Left colon (tissue), 2 donors: ENCODE measurements around the gene POLA1. TPM values are rescaled to one million over a fixed set of nuclear protein-coding genes. Genes with fewer than 3 reads are reported as not detected.
"Not testable (repeated sequence)": the region's sequence is repeated elsewhere in the genome, so short reads cannot be mapped to it uniquely, and the experiment has no call there.

Experiments
- ATAC-seq: fragments of 200-7000 bp; cut with Tn5 transposase; one replicate; pipeline ENCODE4 v1.9.1; 2020; ENCODE audit warnings: mild to moderate bottlenecking, moderate library complexity
- DNase-seq, 2 donors: peaks; one replicate each; pipeline ENCODE4 v3.0.0-alpha.2; 2020
- intact Hi-C, 2 donors: fragments of 100-400 bp; cut with DNase I in 1 of 2; cut with micrococcal nuclease in 1 of 2; formaldehyde crosslinking; loops; one replicate each; pipeline versions ENCODE4 v1.11.2 to v1.14.0; 2022; cut with DNase I, micrococcal nuclease
- total RNA-seq, 2 donors: library from RNA; stranded (reverse); fragmentation: NEBNext Ultra II Directional; extraction: Animal tissue kit (Norgen Biotek cat#: 25700); gene quantifications; one replicate each; pipeline ENCODE4 v1.2.1, GENCODE V29; 2021
- donor health status: DM: no; HTN: no; CAD: no.
- donor health status: DM: yes; HTN: yes; CAD: no.

Gene POLA1
- total RNA-seq, 2 donors from 2014 or later, result 6.4 to 7.9 TPM

DNA sequence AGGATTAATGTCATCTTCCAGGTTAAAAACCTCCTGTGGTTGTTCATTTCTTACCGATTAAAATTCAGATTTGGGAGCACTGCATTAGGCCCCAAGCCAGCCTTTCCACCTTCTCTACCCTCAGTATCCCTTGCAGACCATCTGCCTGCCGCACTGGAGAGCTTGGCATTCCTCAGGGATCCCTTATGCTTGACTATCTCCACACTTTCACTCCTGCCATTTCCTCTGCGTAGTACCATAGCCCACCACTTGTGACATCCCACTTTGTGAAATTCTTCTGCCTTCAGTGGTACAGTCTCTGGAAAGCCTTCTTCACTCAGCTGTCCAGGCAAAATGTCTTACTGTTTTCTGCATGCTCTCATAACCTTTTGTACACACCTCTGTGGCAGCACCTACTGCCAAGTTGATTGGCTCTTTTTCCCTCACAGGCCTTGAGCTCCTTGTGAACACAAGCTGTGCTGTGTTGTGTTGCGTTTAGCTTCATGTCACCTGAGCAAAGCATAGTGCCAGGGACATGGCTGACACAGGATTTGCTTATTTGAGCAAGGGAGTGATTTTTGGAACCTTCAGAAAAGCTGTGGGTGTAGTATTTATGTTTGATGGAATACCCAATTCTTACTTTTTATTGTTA is 165.6 kb downstream of the POLA1 start:
- intact Hi-C loops, result no loop called here
- DNase-seq, result no peak
- no peak for ATAC-seq

DNA sequence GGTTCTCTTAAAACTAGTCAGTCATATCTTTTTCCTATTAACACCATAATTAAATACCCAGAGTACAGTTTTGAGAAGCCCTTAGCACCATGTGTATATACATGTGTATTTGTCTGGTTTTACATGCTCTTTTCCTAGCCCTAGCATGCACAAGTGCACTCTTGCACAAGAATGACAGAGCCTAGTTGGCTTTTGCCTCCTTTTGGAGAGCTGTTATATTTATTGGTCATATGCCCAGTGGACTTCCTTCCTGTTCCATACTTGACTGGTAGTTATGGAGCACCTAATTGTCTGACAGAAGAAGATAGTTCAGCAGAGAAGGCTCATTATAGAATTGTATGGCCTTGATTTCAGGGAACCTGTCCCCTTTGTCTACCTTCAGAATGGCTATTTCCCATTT is 166.4 kb downstream of the POLA1 start:
- DNase-seq, result no peak
- intact Hi-C loops, result no loop called here

DNA sequence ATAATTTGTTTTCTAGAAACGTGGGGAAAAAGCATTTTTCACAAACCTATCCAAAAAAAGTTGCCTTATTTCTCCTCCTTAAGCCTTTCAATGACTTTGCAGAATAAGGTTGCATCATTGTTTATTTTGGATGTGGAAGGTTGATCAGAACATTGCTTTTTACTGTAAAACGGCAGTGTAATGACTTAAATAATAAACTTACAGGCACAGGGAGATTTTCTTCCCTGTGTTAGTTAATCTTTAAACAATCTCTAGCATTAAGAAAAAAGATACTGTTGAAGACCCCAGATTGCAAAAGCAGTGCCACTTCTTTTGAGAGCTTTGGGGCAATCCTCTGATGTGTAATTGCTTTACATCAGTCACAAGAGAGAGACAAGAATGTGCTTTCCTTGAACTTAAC is 168.6 kb downstream of the POLA1 start:
- ATAC-seq (no peak), DNase-seq (no peak)
- intact Hi-C loops, result no loop called here

More for the DNA sequence above, 166.4 kb downstream of the POLA1 start:
- ATAC-seq, result no peak

DNA sequence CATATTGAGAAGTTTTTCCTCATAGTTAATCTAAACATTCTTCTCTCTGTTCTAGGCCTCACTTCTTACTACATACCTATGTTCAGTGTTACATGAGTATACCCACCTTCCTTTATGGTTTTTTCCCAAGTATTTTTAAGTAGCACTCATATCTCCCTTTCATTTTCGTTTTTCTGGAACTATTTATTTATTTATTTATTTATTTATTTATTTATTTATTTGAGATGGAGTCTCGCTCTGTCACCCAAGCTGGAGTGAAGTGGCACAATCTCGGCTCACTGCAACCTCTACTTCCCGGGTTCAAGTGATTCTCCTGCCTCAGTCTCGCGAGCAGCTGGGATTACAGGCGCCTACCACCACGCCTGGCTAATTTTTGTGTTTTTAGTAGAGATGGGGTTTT is 170.1 kb downstream of the POLA1 start:
- DNase-seq, intact Hi-C loops, ATAC-seq: not testable (repeated sequence)

DNA sequence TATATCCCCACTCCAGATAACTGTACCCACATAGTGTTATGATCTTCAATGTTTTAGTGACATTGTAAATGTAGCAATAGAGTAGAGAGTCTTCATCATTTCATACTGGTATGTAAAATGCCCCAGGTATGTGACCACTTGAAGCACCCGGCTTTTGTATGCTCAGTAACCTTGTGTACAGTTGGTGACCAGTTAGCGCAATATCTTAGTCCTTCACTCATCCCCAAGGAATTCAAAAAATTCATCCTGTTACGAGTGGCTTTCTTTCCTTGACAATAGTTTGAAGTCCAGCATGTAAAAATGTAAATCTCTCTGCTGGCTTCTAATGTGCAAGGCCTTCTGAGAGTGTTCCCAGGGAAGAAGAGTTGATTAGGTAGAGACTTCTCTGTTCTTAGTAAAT is 176.4 kb downstream of the POLA1 start:
- DNase-seq (no peak), ATAC-seq (no peak)
- intact Hi-C loops, result no loop called here

DNA sequence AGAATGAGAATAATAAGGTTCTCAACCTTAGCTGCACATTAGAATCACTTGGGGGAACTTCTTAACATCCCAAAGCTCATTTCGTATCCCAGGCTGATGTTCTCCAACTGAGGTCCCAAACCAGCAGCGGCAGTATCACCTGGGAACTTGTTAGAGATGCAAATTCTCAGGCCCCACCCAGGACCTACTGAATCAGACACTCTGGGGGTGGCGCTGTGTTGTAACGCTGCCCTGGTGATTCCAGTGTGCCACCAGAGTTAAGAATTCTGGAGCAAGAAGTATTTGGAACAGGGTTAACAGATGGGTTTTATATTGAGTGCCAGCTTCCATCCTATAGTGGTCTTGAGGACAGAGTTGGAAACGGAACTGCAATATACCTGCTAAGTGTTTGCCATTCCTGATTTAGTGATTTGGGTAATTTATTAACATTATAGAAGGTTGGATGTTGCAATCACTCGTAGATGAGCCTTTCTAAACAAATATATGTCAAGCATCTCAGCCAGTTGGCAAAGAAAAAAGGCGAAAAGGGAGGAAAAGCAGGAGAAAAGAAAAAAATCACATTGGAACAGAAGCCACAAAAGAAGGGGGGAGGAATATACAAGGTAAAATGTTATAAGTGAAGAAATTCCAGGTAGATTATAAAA is 181.0 kb downstream of the POLA1 start:
- ATAC-seq (no peak), DNase-seq (no peak)
- intact Hi-C loops, result no loop called here

DNA sequence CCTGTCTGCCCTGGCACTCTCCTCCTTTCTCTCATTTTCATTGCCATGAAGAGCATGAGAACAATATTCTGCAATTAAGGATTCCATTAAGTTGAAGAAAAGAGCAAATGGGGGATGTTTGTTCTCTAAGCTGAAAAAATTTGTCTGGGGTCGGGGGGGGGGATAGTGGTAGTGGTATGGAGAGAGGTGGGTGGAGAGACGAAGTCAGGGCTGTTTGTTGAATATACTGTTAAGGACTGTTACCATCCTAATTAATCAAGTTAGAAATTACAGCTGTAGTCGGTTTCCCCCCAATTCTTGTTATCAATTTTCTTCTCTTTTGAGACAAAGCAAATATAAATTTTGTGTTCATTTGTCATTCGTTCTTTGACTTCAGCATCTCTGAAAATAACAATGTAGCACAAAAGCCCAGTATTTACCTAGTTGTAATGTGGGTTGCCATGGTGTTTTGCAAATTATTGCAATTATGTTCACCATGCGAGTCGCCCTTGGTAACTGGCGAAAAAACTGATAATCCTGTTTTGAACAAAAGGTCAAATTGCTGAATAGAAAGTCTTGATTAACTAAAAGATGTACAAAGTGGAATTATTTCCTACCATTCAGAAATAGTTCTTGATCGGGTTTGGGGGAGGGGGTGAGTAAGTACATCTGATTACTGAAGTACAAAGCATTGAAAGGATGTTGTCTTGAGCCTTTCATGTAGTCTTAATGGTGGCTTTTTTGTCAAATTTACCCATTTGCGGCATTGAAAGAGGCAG is 183.0 kb downstream of the POLA1 start:
- intact Hi-C loops, result no loop called here
- ATAC-seq, result no peak
- no peak for DNase-seq

DNA sequence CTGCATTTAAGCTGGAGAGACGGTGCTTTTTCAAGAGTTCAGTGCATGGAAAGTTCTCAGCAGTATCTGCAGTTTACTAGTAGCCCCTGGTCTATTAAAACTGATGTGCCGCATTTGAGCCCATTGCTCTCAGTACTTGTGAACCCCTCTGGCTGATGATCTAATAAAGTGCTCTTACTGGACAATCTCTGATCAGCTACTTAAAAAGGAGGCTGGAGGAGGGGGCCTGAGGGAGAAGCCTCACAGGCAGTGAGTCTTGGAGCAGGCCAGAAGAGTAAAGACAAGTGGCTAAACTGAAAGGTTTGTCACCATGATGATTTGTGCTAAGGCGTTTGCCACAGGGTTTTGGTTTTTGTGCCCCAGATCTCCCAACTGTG is 183.6 kb downstream of the POLA1 start:
- intact Hi-C loops, result no loop called here

DNA sequence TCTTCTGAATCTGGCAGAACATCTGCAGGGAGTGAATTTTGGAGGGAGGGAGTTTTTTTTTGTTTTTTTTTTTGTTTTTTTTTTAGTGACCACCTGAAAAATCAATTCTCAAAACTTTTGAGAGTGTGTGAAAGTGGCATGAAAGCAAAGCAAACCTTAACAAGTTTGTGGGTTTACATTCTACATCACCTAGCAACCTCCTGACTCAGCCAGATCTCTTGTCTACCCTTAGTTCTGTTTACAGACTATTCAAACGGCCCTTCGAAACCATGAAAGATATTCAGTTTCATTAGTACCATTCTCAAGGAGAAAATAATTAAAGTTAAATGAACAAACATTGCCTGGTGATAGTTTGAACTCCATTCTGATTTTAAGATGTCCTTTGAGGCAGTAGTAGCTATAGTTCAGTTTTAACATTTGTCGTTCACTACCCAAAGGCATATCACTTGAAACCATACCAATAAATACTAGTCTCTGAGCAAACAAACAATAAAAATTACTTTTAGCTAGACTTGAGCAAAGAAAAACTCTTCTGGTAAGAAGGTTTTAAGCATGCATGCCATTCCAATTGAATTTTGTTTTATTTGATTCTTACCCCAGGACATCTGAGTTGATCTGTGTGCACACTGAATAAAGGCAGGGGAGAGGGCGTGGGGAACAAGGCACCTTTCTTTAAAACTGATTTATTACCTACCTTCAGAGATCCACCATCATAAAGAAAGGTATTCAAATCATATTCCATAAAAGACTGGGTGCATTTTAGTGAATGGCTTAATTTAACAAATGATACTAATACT is 184.3 kb downstream of the POLA1 start:
- DNase-seq (no peak), ATAC-seq (no peak)
- intact Hi-C loops, result no loop called here

More for the DNA sequence above, 183.6 kb downstream of the POLA1 start:
- DNase-seq (no peak), ATAC-seq (no peak)

DNA sequence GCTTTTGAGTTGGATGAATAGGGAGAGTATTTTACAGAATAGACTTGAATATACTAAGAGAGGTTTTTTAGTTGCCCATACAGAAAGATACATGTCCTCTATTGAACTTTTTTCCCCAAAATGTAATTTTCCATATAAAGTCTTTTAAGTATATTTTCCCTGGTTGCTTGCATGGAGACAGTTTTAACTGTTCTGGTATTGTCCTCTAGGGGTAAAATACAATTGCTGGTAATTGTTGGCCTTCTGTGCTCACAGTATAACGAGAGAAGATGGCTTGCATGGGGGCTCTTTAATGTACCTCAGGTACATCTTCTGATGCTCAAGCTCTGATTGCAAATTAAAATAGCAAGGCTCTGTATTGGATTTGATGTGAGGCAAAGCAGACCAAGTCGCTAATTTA is 186.0 kb downstream of the POLA1 start:
- no peak for ATAC-seq
- intact Hi-C loops, result no loop called here
- DNase-seq, result no peak

DNA sequence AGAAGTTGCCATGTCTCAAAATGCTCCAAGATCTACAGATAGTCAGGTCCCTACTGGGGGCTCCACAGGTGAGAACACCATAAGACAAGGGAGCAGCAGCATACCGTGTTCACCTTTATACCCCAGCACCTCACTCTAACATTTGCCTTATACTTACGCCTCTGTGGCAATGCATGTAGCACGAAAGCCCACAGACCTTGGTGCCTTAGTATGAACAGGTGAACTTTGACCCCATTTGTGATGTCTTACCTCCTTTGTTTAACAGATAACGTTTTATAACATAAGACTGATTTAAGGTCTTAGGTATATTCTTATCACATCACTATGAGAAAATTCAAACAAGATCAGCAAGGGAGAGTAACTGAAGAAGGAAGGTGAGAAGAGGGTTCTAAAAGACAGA is 193.2 kb downstream of the POLA1 start:
- intact Hi-C loops, result no loop called here
- DNase-seq (no peak), ATAC-seq (no peak)

DNA sequence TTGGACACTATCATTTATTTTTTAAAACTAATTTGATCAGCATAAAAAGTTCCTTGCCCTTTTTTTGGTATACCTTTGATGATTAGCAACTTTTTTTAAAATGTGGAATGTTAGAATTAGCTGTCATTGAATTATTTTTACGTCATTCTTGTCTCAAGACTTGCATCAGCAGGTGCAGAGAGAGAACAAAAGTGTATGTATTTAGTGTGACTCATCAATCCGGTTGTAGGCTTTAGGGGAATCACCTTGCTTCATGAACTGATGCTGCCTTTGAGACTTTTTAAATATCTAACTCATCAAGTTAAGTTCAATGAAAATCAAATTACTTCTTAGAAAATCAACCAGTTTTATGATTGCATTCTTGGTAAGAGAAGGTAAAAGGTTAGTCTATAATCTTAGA is 197.0 kb downstream of the POLA1 start:
- DNase-seq, result no peak
- ATAC-seq, result no peak
- intact Hi-C loops, result no loop called here

DNA sequence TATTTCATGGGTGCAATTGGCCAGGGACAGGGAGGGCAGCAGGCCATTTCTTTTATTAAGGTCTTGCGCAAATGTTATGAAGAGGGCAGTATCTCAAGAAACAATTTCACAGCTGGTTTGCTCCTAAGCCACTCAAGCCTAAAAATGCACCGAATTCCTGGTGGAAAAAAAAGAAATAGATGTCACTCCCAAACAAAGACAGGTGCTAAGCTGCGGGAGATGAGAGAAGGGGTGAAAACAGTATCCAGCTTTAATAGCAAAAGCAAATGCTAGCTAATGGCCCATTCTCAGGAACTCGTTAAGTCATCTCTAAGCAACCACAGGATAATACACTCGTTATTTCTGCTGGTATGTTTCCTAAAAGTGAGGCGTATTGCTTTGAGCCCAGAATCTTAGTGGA is 205.7 kb downstream of the POLA1 start:
- intact Hi-C loops, result no loop called here

DNA sequence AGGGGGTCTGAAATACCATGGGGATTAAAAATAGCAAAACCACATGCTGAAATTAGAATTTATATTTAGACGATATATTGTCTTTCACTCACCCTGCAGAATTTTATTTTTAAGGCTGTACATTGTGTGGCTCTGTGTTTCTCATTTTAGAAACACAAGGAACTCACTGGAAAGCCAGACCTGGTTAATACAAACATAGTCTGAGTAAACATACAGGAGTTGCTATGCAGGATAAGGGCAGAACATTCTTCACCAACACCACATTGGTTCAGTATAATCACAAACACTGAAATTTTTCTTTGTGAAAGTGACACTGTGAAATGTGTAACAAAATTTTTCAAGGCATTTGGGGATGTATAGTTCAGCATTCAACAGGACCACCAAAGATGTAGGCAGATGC is 206.5 kb downstream of the POLA1 start:
- intact Hi-C loops, result no loop called here
- DNase-seq (no peak), ATAC-seq (no peak)

More for the DNA sequence above, 205.7 kb downstream of the POLA1 start:
- no peak for DNase-seq
- ATAC-seq, result no peak

DNA sequence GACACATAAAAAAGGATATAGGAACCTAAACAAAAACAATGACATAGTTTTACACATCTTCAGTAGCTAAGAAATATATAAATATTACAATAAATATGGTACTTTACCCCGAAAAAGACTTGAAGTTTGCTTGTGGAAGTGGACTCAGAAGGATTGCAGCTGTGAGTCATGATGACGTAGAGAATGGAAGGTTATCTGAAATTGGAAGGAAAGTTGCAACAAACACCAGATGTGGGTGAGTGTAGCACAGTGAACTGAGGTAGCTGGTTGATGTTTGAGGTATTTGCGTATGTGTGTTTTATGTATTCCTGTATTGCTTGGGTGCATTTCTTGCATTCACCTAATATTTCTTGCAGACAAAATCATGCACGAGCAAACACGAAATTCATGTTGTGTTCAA is 209.1 kb downstream of the POLA1 start:
- ATAC-seq (no peak), DNase-seq (no peak)
- intact Hi-C loops, result no loop called here

DNA sequence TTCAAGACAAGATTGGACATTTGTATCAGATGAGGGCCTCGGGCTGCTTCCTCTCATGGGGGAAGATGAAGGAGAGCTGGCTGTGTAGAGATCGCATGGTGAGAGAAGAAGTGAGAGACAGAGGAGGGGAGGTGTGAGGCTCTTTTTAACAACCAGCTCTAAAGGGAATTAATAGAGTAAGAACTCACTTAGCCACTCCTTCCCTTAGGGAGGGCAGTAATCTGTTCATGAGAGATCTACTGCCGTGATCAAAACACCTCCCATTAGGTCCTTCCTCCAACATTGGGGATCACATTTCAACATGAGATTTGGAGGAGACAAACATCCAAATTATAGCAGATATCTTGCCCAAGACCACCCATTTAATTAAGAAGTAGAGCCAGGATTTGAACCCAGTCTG is 225.0 kb downstream of the POLA1 start:
- no peak for DNase-seq
- intact Hi-C loops, result no loop called here
- no peak for ATAC-seq

DNA sequence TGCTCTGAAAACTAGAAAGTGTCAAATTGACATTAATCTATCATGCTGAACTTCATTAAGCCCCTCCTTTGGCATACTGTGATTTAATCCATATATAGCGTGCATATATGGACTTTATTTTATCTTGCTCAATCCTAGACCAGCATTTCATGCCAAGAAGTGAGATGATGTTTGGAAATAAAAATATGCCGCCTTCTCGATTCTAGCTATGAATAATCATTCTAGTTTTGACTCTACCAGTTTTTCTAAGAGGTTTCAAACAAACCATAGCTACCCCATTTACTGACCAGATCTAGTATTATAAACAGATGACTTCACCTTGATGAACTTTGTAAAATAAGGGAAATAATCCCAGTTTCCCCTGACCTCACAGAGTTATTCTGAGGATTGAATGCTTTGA is 227.1 kb downstream of the POLA1 start:
- DNase-seq, result no peak
- intact Hi-C loops, result no loop called here
- ATAC-seq, result no peak

DNA sequence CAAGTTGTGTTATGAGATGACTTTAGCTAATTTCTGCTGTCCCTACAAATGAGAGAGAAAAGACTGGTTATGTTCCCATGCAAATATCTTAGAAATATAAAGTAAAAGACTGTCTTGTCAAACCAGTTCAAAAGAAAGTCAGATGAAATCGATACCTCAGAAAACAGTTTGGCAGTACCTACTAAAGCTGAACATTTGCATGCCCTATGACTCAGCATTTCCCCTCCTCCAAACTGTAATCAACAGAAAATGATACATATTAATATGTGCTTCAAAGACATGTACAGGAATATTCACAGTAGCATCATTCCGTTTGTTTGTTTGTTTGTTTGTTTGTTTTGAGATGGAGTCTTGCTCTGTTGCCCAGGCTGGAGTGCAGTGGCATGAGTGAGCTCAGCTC is 231.7 kb downstream of the POLA1 start:
- ATAC-seq, result no peak
- intact Hi-C loops, result no loop called here
- DNase-seq, result no peak

DNA sequence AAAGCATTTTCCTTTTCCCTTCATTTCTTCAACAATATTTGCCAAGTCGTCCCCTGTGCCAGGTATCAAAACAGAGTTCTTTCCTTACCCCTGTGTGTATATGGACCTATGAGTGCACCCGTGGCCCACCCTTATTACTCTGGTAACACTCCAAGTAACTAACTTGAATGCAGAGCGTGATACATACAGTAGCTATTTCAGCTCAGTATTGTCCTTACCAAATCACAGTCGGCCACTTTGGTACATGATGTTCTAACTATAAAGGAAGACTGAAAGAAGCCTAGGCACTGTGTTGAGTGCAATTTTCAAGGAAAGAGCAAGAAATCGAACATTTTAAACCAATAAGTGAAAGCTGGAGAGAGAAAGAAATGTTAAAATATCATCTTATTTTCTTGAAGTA is 233.7 kb downstream of the POLA1 start:
- ATAC-seq (no peak), DNase-seq (no peak)
- intact Hi-C loops, result no loop called here

DNA sequence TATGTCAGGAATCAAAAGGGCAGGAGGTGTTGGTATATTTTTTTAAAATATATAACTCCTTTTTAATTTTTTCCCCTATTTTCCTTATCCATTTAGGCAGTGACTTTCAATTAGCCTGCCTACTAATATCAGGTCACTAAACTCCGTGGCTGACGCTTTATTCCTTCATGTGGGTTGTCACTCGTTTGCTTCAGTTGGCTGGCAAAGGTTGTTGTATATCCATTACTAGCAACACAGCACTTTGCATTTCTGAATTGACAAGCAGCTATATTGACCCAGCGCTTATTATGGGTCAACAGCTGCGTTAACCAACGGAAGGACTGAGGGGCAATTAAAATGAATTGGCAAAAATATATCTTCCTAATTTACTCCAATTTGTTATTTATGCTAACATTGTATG is 234.4 kb downstream of the POLA1 start:
- no peak for DNase-seq
- intact Hi-C loops, result no loop called here
- no peak for ATAC-seq
